ENCODE results near the gene LRRC23.

GRCh38 chr12:6925540-6926279, 21.1 kb downstream of the LRRC23 start:
- TF ChIP-seq EZH2 (IDR thresholded peaks at IDR 0.05; ENCODE audit: low read depth, unreplicated experiment) = no peak
- no peak for TF ChIP-seq REST (IDR thresholded peaks at IDR 0.05; ENCODE audit: unreplicated experiment)
- no peak for TF ChIP-seq CTCF (conservative IDR thresholded peaks at IDR 0.05; ENCODE audit: low read depth in 2 of 2)
- TF ChIP-seq EZH2phosphoT487 (IDR thresholded peaks at IDR 0.05; ENCODE audit: unreplicated experiment) = no peak
- TF ChIP-seq ETS1 (IDR thresholded peaks at IDR 0.05) = no peak
- peak; percentile 73 for TF ChIP-seq POLR2AphosphoS5 (IDR thresholded peaks at IDR 0.05; ENCODE audit: low read depth)
- 0 out of 2 replicates have a peak, but pooled peaks have one; percentile 2 for TF ChIP-seq CREB1 (CRISPR knock-in tag; IDR thresholded peaks at IDR 0.05; ENCODE audit: low read depth)
- TF ChIP-seq ZNF114 (CRISPR knock-in tag; IDR thresholded peaks at IDR 0.05) = no peak
- TF ChIP-seq NANOG (IDR thresholded peaks at IDR 0.05; ENCODE audit: borderline replicate concordance) = no peak
- no peak for TF ChIP-seq ZNF331 (CRISPR knock-in tag; IDR thresholded peaks at IDR 0.05; ENCODE audit: low read depth)
- no peak for TF ChIP-seq JUNB (IDR thresholded peaks at IDR 0.05; ENCODE audit: unreplicated experiment)

All from GM23338 (cell line).